ENCODE results near the gene ZNF280B. TPM values are rescaled to one million over a fixed set of nuclear protein-coding genes. Genes with fewer than 3 reads are reported as not detected.
A peak's percentile ranks its signal among the peaks of the same experiment; 100 is the strongest.

Gene ZNF280B
- 4.0 and 4.6 TPM in 2 replicates for total RNA-seq (2022)
- Bru-seq, nascent RNA, result percentile 59 among the genes with signal in this experiment
- percentile 47 among the genes with signal in this experiment for BruChase-seq, experiment 1, labeled RNA remaining after a 6-hour chase
- BruChase-seq, experiment 2, labeled RNA remaining after a 2-hour chase, result percentile 64 among the genes with signal in this experiment
- long read RNA-seq, partial matches to known transcripts, result 0 of 1 reads
- long read RNA-seq, other reads (novel, unspliced or antisense), result 1 of 1 reads

DNA sequence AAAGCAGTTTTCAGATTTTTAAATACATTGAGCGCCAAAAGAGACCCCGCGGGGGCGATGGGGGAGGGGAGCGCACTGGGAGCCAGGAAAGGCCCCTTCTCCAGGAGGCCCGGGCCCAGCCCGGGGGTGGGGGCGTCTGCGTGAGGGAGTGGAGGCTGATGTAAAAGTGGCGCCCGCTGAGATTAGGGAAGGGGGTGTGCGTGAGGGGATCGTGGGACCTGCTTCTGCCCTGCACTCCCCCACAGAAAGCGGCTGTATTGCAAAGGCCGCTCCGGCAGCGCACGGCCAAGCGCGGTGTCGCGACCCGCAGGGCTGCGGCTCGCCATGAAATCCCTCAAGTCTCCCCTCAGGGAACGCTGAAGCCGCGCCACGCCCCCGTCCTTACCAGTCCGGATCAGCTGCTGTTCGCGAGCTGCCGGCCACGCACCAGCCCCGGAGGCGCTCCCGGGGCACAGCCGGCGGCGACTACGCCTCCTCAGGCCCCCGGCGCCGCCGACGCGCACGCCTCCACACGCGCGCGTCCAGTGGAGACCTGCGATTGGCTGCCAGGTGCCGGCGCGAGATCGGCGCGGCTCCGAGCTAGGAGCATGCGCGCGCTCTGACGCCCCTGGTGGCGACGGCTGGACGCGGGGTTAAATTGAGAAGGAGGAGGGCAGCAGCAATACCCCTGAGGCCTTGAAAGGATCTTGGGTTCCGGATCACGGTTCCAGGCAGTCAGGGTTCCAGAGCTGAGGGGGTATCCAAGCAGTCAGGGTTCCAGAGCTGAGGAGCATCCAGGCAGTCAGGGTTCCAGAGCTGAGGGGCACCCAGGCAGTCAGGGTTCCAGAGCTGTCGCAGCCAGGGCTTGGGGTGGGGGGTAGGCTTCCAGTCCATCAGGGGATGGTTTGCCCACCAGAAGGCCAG, at the start of gene ZNF280B:
Gene ZNF280B, minus strand, starts transcription at position 469 of the 903 bp plus-strand sequence. CDS start 19,344 bp downstream, outside the sequence.
- Mint-ChIP-seq H3K9me3 (ENCODE audit: low read depth, unreplicated experiment) (peaks cover 2% of the 10 kb centered on the region), H3K4me3 (ENCODE audit: low read depth, unreplicated experiment) (peak within 1 kb of the TSS; percentile 75), H3K27ac (ENCODE audit: unreplicated experiment) (no peak within 1 kb of the TSS), H3K4me1 (ENCODE audit: low read depth, unreplicated experiment) (no peaks in the 10 kb centered on the region), H3K36me3 (ENCODE audit: insufficient read depth, unreplicated experiment) (peaks cover 19% of the 10 kb centered on the region), H3K27me3 (ENCODE audit: unreplicated experiment) (peaks cover 27% of the 10 kb centered on the region)
- intact Hi-C loops (cut with micrococcal nuclease; ENCODE audit: unreplicated experiment), result no loop called here
- peak; percentile 84 for DNase-seq
- CTCF ChIA-PET, result interaction anchor here (0.5 to 0.7 kb wide), 2 partner anchors 9 to 33 kb away, joined by 4 to 5 read pairs; no protein-coding TSS in a partner anchor
- no TSS peak for BruUV-seq (replicated peaks)
- TF ChIP-seq, protein P1, sequence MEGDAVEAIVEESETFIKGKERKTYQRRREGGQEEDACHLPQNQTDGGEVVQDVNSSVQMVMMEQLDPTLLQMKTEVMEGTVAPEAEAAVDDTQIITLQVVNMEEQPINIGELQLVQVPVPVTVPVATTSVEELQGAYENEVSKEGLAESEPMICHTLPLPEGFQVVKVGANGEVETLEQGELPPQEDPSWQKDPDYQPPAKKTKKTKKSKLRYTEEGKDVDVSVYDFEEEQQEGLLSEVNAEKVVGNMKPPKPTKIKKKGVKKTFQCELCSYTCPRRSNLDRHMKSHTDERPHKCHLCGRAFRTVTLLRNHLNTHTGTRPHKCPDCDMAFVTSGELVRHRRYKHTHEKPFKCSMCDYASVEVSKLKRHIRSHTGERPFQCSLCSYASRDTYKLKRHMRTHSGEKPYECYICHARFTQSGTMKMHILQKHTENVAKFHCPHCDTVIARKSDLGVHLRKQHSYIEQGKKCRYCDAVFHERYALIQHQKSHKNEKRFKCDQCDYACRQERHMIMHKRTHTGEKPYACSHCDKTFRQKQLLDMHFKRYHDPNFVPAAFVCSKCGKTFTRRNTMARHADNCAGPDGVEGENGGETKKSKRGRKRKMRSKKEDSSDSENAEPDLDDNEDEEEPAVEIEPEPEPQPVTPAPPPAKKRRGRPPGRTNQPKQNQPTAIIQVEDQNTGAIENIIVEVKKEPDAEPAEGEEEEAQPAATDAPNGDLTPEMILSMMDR (IDR thresholded peaks at IDR 0.05; ENCODE audit: unreplicated experiment), result peak; percentile 80

DNA sequence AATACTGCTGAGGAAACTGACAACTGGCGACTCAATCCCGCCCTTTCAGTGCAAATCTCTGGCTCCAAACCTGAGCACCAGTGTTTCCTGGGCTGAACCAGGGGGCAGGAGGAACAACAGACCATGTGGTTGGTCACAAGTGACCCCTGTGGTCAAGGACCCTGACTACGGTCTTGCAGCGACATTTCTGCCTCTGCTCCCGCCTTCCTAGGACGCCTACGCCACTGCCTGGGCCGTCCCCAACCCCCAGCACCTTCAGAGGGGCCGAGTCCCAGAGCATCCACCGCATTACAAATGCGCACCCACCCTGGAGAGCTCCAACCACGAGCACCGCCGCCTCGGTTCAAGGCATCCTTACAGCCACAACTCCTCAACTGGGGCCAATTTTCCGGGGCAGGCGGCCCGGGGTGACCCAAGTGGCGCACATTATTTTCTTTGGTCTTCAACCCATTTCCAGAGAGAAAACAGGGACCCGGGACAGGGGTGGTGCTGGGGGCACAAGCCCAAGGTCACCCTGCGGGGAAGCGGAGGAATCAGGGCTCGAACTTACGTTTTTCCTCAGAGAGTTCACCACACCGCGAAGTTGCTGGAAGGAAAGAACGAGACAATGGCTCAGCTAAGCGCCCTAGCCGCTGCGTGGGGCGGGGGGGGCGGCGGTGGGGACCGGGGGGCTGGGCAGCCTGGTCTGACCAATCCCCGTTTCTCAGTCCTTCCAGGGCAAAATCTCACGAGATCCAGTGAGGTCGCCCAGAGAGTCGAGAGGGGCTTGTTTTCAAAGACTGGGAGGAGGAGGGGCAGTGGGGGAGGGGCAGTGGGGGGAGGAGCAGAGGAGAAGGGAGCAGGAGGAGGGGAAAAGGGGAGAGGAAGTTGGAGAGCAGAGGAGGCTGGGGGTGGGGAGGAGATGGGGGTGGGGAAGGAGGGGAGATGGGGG, 48.7 kb upstream of the ZNF280B start:
- DNase-seq, result no peak
- Mint-ChIP-seq H3K4me3 (ENCODE audit: low read depth, unreplicated experiment) (no peak overlapping the region), H3K27ac (ENCODE audit: unreplicated experiment) (no peak overlapping the region), H3K36me3 (ENCODE audit: insufficient read depth, unreplicated experiment) (peaks cover 14% of the 10 kb centered on the region), H3K27me3 (ENCODE audit: unreplicated experiment) (peaks cover 38% of the 10 kb centered on the region), H3K9me3 (ENCODE audit: low read depth, unreplicated experiment) (no peaks in the 10 kb centered on the region), H3K4me1 (ENCODE audit: low read depth, unreplicated experiment) (peaks cover 16% of the 10 kb centered on the region)
- TF ChIP-seq, protein P1 (IDR thresholded peaks at IDR 0.05; ENCODE audit: unreplicated experiment), result no peak
- intact Hi-C loops (cut with micrococcal nuclease; ENCODE audit: unreplicated experiment), result no loop called here
- CTCF ChIA-PET, result no interaction called here
- no TSS peak for BruUV-seq (replicated peaks)

GRCh38 chr22:22556578-22556977, 48.0 kb upstream of the ZNF280B start:
- Mint-ChIP-seq H3K4me1 (ENCODE audit: low read depth, unreplicated experiment) (peaks cover 16% of the 10 kb centered on the region), H3K4me3 (ENCODE audit: low read depth, unreplicated experiment) (no peak overlapping the region), H3K27ac (ENCODE audit: unreplicated experiment) (no peak overlapping the region), H3K27me3 (ENCODE audit: unreplicated experiment) (peaks cover 37% of the 10 kb centered on the region), H3K36me3 (ENCODE audit: insufficient read depth, unreplicated experiment) (peaks cover 14% of the 10 kb centered on the region), H3K9me3 (ENCODE audit: low read depth, unreplicated experiment) (no peaks in the 10 kb centered on the region)
- CTCF ChIA-PET, result no interaction called here
- TF ChIP-seq, protein P1 (IDR thresholded peaks at IDR 0.05; ENCODE audit: unreplicated experiment), result no peak
- intact Hi-C loops (cut with micrococcal nuclease; ENCODE audit: unreplicated experiment), result no loop called here
- DNase-seq, result no peak
- BruUV-seq (replicated peaks), result no TSS peak

- no TSS peak for BruUV-seq (replicated peaks)
- H3K27ac Mint-ChIP-seq (ENCODE audit: unreplicated experiment), result no peak overlapping the region
- CTCF ChIA-PET, result no interaction called here
- intact Hi-C loops (cut with micrococcal nuclease; ENCODE audit: unreplicated experiment), result no loop called here
- no peak for DNase-seq
- no peak overlapping the region for H3K4me3 Mint-ChIP-seq (ENCODE audit: low read depth, unreplicated experiment)
- peaks cover 14% of the 10 kb centered on the region for H3K36me3 Mint-ChIP-seq (ENCODE audit: insufficient read depth, unreplicated experiment)
- TF ChIP-seq, protein P1 (IDR thresholded peaks at IDR 0.05; ENCODE audit: unreplicated experiment), result no peak
- H3K4me1 Mint-ChIP-seq (ENCODE audit: low read depth, unreplicated experiment), result peaks cover 16% of the 10 kb centered on the region
- H3K27me3 Mint-ChIP-seq (ENCODE audit: unreplicated experiment), result peaks cover 43% of the 10 kb centered on the region
- no peaks in the 10 kb centered on the region for H3K9me3 Mint-ChIP-seq (ENCODE audit: low read depth, unreplicated experiment)
Measured at GRCh38 chr22:22555596-22555995, 47.1 kb upstream of the ZNF280B start.

Measured in Calu3 (cell line).